Anterior cingulate cortex (tissue), 58 donors: ENCODE measurements around the gene ARGFX.
A peak's percentile ranks its signal among the peaks of the same experiment; 100 is the strongest.
"Not testable (repeated sequence)": the region's sequence is repeated elsewhere in the genome, so short reads cannot be mapped to it uniquely, and the experiment has no call there.

Experiments
- DNase-seq, 58 donors: peaks; one replicate each; lab custom pipeline; 2025; lab: John Stamatoyannopoulos, UW

ARGFX gene

DNA sequence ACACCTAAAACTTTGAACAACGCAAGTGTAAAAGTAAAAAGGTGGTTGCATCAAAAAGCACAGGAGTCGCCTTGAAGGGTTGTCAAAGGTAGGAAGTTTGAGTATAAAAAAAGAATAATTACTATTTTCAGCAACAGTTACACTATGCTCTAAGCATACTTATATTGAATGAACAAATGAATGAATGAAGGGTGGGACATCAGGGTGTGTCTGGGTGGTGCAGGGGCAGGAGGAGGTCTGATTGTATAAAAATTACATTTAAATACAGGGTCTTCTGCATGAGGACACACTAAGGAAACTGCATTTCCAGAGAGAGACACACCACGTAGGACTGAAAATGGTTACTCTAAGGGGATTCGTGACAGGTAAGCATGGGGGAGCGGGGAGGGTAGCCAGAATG is at the start of gene ARGFX:
Gene ARGFX (plus strand): TSS at position 301 of the 400 bp plus-strand sequence. CDS start 2,765 bp downstream, outside the sequence.
- DNase-seq: no peak

DNA sequence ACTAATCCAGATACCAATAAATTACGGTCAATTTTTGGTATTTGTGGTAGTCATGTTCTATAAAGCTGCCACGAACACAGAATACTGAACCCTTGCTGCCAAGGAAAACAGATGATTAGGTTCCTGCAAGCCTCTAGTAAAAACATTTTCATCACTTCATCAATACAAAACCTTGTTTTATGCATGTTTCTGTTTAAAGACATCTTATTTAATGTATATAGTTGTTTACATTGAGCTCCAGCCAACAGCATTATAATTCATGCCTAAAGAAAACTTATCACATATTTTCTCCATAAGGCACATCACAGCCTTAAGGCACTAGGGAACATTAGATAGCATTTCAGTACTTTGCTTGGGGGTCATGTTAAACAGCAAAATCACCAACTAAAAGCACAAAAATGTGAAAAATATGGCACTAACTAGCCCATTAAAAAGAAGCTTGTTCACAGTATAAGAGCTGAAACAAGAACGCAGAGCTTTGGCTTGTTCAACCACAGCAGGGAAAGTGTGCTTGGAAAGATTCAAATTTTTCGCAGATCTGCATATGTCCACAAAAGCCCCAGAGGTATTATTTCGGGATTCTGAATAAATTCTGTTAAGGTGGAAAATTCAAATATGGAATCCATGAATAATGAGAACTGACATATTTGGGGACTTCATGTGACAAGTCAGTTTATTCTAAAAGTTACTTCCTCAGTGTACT is 49.6 kb upstream of the ARGFX start:
- no peak for DNase-seq

DNA sequence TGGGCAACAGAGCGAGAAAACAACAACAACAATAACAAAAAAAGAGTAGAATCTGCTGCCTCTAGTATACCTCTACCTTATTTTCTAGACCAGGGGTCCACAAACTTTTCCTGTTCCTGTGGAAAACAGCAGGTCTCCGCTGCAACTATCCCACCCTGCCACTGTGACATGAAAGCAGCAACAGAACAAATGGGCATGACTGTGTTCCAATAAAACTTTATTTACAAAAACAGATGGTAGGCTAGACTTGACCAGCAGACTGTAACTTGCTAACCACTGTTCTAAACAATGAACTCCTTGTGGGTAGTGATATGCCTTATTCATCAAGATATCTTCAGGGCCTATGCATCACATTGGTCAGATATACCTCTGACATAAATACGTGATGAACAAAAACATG is 47.2 kb upstream of the ARGFX start:
- no peak for DNase-seq

DNA sequence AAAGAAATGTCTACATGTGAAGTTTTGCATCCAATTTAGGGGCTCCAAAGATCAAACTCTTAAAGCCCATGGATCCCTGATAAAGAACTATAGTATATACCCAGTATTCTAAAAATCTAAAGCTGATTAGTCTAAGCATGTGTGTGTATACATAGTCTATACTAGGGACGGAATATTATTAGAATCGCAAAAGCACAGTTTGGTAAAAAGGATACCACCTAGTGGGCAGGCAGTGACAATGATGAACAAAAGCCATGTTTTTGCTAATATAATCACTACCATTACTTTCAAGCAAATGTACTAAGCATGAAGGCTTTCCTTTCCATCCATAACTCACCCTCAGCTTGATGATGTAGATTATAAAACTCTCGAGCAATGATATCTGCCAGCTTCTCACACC is 38.4 kb upstream of the ARGFX start:
- no peak for DNase-seq

DNA sequence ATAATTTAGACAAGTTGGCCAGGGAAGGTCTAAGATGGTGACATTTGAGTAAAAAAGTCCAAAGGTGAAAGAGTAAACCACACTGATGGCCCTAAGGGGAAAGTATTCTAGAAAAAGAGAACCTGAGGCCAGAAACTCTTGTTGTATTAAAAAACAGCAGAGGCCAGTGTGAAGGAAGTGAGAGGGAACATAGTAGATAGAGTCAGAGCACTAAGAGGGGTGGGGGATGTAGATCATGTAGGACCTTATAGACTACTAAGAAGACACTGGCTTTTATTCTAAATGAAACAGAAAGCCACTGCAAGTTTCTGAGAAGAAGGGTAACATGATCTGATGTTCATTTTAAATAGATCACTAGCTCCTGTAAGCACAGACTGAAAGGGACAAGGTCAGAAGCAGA is 36.5 kb upstream of the ARGFX start:
- no peak for DNase-seq

DNA sequence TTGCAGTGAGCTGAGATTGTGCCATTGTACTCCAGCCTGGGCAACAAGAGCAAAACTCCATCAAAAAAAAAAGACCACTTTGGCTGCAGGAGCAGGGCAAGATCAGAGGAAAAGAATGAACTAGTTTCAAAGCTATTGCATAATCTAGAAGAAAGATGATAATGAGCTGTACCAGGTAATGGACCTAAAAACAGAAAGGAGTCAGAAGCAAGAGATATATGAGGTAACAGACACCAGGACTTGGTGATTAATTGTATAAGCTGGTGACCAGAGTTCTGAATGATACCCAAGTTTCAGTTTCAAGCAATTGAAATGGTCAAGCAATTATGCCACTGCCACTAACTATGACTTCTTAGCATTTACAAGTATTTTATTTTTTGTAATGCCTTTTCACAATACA is 24.8 kb upstream of the ARGFX start:
- no peak for DNase-seq

DNA sequence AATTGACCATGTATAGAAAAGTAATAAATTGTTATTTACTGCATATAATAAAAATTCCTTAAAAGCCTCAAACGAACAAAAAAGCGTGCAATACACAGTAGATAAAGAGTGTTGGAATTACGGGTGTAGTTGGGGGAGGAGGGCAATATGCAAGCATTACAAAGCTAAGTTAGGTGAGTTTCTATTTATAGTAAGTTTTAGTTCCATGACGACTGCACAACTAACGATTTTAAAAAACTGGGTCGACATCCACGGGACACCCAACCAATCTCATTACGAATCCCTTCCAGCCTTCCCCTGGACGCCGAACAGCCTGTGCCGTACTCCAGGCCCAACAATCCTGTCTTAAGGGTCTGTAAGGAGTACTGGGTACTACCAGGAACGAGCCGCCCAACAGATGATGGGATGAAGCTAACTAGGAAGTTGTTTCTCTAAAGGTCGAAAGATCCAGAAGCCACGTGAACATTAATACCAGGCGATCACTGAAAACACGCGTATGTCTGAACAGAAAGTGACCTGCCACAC is 22.6 kb upstream of the ARGFX start:
- DNase-seq: no peak

DNA sequence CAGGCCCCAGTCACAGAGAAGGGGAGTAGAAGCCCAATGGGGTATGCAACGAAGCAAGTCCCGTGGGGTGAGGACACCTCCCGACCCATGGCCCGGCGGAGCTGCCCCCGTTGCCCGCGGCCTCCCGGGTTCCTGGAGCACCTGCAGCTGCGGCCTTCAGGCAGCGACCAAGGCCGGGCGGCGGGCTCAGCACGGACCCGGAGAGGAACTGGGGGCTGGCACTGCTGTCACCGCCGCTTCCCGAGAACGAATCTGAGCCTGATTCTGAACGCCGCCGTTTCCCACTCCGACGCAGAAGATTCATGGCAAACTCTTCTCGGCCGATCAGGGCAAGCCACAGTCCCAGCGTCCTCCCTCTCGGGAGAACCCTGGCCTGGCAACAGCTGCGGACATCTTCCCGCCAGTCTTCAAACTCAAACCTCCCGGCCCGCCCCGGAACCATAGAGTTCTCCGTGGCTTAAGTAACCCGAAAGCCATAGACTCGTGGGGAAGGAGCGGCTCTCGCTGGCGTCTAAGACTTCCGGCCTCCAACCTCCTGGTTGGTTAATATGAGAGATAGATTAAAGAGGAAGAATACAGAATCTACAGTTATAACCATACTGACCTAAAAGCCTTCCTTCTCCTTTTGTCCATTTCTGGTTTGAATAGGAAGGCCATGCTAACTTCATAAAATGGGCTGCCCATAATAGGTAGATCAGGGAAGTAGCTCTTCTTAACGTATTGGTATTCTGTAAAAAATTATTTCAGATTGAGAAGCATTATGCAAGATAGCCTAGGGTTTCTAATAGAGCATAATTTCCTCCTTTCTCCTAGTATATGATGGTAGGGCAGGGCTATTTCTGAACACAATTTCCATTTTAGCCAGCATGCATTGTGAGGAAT is 21.9 kb upstream of the ARGFX start, which contains the start of gene POLQ:
Gene POLQ (minus strand): TSS at position 415 of the 882 bp plus-strand sequence. CDS start 111 bp downstream, at position 304.
- DNase-seq: peak; percentile 30 to 95 (median 86)

DNA sequence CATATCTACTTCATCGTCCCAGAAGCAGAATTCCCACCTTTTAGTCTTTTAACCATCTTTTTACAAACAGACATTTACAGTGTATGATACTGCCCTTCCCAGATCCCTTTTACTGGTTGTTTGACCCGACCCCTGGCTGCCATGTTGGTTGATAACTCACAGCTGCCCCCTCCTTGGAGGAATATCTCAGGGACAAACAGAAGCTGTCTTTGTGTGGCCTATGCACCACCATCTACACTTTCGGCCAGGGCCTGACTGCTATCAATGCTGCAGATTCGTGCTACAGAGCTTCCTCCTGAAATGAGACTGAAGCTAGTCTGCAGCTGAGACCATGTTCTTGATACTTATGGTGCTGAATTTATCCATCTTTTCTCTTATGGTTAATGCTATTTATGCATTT is 15.4 kb upstream of the ARGFX start:
- DNase-seq: peak in 4 of 58 donors; percentile 3 to 5 (median 3)

DNA sequence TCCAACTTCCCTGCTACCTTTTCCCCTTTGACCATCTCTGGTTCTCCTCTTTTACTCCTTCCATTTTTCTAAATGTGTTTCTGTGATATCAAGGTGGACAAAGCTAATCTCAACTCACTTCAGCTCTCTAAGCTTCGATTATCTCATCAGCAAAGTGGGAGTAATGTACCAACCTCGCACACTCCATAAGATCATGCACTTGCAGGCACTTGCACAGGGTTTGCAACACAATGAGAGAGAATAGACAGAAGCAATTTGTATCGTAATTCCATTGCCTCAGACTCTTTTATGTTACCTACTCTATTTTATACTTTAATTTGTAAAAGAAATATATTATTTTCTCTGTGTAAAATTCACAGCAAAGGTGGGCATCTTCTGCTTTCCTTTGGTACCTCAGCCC is 15.0 kb upstream of the ARGFX start:
- DNase-seq: no peak

DNA sequence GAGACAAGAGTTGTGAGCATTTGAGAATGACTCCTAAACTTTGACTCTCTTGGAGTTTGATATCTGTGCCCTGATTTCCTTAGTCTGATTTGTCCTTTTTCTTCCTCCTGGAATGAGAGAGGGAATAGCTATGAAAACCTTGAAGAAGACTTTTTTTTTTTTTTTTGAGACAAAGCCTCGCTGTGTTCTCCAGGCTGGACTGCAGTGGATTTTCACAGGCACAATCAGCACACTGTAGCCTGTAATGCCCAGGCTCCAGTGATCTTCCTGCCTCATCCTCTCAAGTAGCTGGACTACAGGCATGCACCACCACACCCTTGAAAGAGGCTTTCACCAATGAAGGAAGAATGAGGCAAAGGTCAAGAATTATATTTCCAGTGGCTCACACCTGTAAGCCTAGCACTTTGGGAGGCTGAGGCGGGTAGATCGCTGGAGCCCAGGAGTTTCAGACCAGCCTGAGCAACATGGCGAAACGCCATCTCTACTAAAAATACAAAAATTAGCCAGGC is 10.3 kb upstream of the ARGFX start:
- DNase-seq: no peak

DNA sequence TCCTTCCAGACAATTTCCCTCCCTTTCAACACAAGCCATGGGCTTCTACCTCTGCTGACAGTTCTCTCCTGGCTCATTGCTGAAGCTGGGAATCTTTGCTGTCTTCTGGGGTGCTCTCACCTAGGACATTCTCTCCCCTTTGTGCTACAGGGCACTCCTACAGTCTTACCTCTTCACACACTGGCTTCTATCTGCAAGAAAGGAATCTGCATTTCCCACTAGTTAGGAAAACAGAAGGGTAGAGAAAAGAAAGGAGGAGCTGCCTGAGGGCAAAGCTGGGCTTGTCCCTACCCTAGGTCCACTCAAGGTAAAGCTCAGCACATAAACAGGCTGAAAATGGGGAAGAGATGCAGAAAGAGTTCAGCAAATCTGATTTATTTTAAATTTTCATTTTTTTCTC is 5.6 kb upstream of the ARGFX start:
- DNase-seq: no peak

DNA sequence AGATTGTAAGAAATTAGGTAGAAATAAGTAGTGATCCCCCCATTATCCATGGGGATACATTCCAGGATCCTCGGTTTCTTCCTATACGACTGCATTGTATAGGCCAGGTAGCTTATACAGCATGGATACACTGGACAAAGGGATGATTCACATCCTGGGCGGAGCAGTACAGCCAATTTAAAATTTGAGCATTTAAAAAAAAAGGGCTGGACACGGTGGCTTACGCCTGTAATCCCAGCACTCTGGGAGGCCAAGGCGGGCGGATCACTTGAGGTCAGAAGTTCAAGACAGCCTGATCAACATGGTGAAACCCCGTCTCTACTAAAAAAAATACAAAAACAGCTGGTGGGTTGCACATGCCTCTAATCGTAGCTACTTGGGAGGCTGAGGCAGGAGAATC is 976 bp upstream of the ARGFX start:
- no peak for DNase-seq

DNA sequence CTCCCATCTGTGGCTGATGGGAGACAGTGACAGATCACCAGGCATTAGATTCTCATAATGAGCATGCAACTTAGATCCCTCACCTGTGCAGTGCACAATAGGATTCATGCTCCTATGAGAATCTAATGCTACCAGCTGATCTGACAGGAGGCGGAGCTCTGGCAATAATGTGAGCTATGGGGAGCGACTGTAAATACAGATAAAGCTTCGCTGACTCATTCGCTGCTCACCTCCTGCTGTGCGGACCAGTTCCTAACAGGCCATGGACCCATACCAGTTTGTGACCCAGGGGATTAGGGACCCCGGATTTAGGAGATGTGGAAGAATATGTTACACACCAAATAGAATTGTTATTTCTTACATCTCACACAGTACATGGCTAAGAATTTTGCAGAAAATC is 6.7 kb downstream of the ARGFX start:
- no peak for DNase-seq

DNA sequence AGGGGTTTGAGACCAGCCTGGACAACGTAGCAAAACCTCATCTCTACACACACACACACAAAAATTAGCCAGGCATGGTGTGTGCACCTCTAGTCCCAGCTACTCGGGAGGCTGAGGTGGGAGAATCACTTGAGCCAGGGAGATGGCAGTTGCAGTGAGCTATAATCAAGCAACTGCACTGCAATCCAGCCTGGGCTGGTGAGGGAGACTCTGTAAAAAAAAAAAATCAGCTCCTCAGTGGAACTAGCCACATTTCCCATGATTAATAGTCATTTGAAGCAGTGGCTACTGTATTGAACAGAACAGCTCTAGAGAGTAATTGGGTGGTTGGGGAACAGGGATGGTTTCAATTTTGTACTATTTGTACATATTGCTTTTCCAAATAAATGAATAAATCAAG is 13.9 kb downstream of the ARGFX start:
- DNase-seq: no peak

DNA sequence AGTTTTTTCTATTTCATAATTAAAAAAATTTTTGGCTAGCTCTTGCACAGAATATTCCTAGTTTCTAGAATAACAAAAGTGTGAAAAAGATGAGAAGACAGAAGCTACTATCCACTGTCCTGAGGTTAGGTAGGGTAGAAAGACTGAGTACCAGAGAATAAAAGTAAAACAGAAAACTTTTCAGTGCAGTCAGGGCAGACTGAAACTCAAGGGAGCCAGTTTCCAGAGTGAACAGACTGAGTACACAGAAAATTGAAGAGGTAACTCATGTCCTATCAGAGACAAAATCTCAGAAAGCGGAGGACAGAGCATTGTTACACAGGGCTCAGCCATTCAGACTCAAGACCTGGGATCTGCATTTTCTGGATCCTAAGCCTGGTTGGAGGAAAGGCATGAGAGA is 16.7 kb downstream of the ARGFX start:
- DNase-seq: no peak

DNA sequence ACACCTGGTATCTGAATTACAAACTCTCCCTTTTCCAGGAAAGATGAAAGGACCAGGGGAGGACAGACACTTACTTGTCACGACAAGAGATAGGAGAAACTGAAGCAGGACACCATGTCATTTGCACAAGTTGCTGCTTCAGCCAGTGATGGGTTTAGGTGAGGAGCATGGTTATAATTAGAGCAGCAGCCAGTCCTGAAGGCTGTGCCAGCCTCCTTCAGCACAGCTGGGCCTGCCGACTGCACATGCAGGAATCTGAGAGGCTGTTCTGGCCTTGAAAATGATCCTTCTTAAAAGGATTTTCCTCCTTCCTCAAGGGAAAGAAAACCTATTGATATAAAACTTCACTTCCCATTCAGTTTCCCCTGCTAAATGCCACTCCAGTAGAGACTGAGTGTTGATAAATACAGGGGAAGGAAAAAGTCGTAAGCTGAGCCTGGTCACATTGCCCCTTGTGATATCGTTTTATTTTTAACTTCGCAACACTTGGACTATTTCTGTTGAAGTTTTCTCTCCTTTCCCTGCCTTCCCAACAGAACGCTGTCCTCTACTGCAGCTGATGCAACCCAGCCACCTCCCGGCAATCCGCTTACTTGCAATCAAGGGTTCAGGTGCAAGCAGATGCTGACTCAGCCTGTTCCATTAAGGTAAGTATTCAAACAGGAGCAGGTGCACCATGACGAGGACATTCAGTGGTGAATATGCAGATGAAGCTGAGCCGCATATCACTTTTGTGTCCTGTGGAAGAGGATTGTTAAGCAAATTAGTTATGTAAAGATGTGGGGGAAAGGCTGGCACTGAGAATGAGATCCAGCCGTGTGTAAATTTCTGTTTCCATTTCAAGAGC is 25.3 kb downstream of the ARGFX start, which contains the start of gene FBXO40:
Gene FBXO40 (plus strand): TSS at position 524 of the 847 bp plus-strand sequence. CDS start 27,197 bp downstream, outside the sequence.
- DNase-seq: peak in 28 of 58 donors; percentile 0 to 55 (median 10)

DNA sequence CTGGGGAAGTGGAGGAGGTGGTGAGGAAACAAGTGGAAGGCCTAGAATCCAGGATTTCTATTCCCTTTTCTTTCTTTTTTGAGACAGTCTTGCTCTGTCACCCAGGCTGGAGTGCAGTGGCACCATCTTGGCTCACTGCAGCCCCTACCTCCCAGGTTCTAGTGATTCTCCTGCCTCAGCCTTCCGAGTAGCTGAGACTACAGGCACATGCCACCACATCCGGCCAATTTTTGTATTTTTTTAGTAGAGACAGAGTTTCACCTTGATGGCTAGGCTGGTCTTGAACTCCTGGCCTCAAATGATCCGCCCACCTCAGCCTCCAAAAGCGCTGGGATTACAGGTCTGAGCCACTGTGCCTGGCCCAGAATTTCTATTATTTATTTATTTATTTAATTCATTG is 26.1 kb downstream of the ARGFX start:
- DNase-seq: not testable (repeated sequence)

DNA sequence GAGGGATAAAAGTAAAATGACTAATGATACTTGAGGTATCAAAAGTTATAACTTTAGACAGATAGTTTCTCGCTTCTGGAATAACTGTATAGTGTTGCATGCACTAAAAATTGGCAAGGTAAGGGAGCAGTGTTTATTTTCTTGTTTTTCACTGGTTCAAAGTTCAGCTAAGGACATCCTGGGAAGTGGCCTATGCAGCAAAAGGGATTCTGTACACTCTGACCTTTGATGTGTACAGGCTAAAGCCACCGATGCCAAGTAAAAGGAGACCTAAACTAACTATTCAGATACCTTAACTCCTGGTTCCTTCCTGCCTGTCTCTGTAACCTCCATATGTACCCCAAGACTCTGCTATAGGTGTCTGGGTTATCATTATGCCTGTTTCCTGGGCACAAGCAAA is 27.1 kb downstream of the ARGFX start:
- no peak for DNase-seq

DNA sequence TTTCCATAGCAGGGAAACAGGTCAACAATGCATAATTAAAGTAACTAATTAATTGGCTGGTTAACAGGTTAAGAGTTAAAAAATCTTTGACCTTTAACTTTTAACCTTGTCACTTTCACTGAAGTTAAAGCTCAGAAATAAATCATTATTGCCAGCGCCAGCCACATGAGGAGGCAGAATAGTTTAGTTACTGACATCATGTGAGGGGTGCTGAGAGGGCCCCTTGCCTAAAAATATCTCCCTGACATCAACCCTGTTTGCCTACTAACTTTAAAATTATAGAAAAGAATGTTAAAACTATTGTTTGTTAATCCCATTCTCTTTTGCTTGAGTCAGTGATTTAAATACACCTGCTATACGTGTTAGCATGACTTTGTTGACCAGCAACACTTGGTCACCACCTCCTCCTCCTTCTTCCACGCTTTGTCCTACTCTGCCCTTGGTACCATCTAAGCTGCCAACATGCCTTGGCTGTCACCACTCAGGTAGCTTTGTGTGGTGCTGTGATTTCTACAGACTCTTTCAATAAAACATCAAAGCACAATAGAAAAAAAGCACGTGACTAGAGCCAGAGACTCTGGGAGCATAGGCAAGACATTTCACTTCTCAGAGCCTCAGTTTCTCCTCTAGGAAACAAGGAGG is 28.1 kb downstream of the ARGFX start:
- DNase-seq: no peak
